ENCODE results near the gene DLG1. TPM values are rescaled to one million over a fixed set of nuclear protein-coding genes. Genes with fewer than 3 reads are reported as not detected.

Gene DLG1
- total RNA-seq, 1 experiment from 2014 or later: 89.8 TPM

GRCh38 chr3:197103766-197104165, 194.6 kb downstream of the DLG1 start:
- no peak overlapping the region for H3K27ac ChIP-seq (ENCODE audit: low read depth, low read length)
- H3K36me3 ChIP-seq (ENCODE audit: control insufficient read depth in 1 of 2, insufficient read depth in 2 of 2, low read length in 2 of 2): no peaks in the 10 kb centered on the region
- no peaks in the 10 kb centered on the region for H3K79me2 ChIP-seq (ENCODE audit: insufficient read depth, low read length)
- no peak overlapping the region for H3K9ac ChIP-seq (ENCODE audit: low read length)
- RAD21 ChIA-PET (ENCODE audit: low non-redundant PET in 1 of 2, low total read pairs in 2 of 2, uncharacterized antibody in 2 of 2, unreplicated experiment in 2 of 2): no interaction called here
- no peak for TF ChIP-seq CTCF (IDR thresholded peaks at IDR 0.05 in 2 of 3, conservative IDR thresholded peaks at IDR 0.05 in 1 of 3; ENCODE audit: borderline replicate concordance in 1 of 3, insufficient read depth in 1 of 3, low read depth in 2 of 3, low read length in 2 of 3)
- no peak for TF ChIP-seq JUND (IDR thresholded peaks at IDR 0.05)
- TF ChIP-seq, protein P1, sequence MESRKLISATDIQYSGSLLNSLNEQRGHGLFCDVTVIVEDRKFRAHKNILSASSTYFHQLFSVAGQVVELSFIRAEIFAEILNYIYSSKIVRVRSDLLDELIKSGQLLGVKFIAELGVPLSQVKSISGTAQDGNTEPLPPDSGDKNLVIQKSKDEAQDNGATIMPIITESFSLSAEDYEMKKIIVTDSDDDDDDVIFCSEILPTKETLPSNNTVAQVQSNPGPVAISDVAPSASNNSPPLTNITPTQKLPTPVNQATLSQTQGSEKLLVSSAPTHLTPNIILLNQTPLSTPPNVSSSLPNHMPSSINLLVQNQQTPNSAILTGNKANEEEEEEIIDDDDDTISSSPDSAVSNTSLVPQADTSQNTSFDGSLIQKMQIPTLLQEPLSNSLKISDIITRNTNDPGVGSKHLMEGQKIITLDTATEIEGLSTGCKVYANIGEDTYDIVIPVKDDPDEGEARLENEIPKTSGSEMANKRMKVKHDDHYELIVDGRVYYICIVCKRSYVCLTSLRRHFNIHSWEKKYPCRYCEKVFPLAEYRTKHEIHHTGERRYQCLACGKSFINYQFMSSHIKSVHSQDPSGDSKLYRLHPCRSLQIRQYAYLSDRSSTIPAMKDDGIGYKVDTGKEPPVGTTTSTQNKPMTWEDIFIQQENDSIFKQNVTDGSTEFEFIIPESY (IDR thresholded peaks at IDR 0.05; ENCODE audit: extremely low read depth, insufficient replicate concordance, low read length): no peak
- no peak for TF ChIP-seq CBX3 (IDR thresholded peaks at IDR 0.05; ENCODE audit: low read depth)
- TF ChIP-seq POLR2AphosphoS5 (IDR thresholded peaks at IDR 0.05; ENCODE audit: low read depth, low read length): no peak
- H3K4me2 ChIP-seq (ENCODE audit: low read length): no peak overlapping the region
- H2AFZ ChIP-seq (ENCODE audit: low read depth, low read length, poor library complexity, severe bottlenecking): no peak overlapping the region
- H3K27me3 ChIP-seq (ENCODE audit: insufficient read depth, low read length): no peaks in the 10 kb centered on the region
- H3K9me2 ChIP-seq (ENCODE audit: insufficient read depth): no peaks in the 10 kb centered on the region
- no peak for ATAC-seq
- H3K4me1 ChIP-seq (ENCODE audit: control insufficient read depth in 1 of 2, insufficient read depth in 2 of 2, low read length in 2 of 2): no peaks in the 10 kb centered on the region
- POLR2A ChIA-PET: no interaction called here
- BruUV-seq (replicated peaks): no TSS peak
- no peaks in the 10 kb centered on the region for H4K20me1 ChIP-seq (ENCODE audit: insufficient read depth)
- H3K9me3 ChIP-seq (ENCODE audit: control insufficient read depth in 1 of 2, insufficient read depth in 1 of 2, low read depth in 1 of 2, low read length in 2 of 2): no peaks in the 10 kb centered on the region
- CTCF ChIA-PET: no interaction called here
- no peak for DNase-seq (ENCODE audit: low read depth, low spot score)
- intact Hi-C loops (cut with micrococcal nuclease): no loop called here
- no peak overlapping the region for H3K4me3 ChIP-seq (replicated peaks in 1 of 2; ENCODE audit: low read depth in 1 of 2, low read length in 2 of 2)

DNA sequence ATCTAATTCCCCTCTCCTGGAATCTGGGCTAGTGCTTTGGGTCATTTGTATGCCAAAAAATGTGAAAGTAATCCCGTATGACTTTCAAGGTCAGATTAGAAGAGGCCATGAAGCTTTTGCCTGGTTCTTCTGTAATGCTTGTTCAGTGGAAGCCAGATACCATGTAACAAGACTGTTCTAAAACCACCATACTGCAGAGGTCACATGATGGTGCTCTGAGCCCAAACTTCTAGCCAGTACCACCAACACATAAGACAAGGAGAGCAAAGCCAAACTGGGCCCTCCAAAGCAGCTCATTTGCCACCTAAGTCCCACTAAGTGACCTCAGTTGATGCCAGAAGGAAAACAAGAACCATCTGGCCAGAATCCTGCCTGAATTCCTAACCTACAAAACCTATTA, 204.5 kb downstream of the DLG1 start:
- Histone ChIP-seq H3K79me2 (ENCODE audit: insufficient read depth, low read length) (no peaks in the 10 kb centered on the region), H3K9me2 (ENCODE audit: insufficient read depth) (no peaks in the 10 kb centered on the region), H3K9ac (ENCODE audit: low read length) (no peak overlapping the region), H3K27me3 (ENCODE audit: insufficient read depth, low read length) (no peaks in the 10 kb centered on the region), H2AFZ (ENCODE audit: low read depth, low read length, poor library complexity, severe bottlenecking) (no peak overlapping the region), H3K4me2 (ENCODE audit: low read length) (no peak overlapping the region), H3K9me3 (ENCODE audit: control insufficient read depth in 1 of 2, insufficient read depth in 1 of 2, low read depth in 1 of 2, low read length in 2 of 2) (no peaks in the 10 kb centered on the region), H4K20me1 (ENCODE audit: insufficient read depth) (no peaks in the 10 kb centered on the region), H3K4me1 (ENCODE audit: control insufficient read depth in 1 of 2, insufficient read depth in 2 of 2, low read length in 2 of 2) (no peaks in the 10 kb centered on the region), H3K27ac (ENCODE audit: low read depth, low read length) (no peak overlapping the region), H3K36me3 (ENCODE audit: control insufficient read depth in 1 of 2, insufficient read depth in 2 of 2, low read length in 2 of 2) (no peaks in the 10 kb centered on the region), H3K4me3 (replicated peaks in 1 of 2; ENCODE audit: low read depth in 1 of 2, low read length in 2 of 2) (no peak overlapping the region)
- no peak for DNase-seq (ENCODE audit: low read depth, low spot score)
- ChIA-PET RAD21 (ENCODE audit: low non-redundant PET in 1 of 2, low total read pairs in 2 of 2, uncharacterized antibody in 2 of 2, unreplicated experiment in 2 of 2) (no interaction called here), POLR2A (no interaction called here), CTCF (no interaction called here)
- no TSS peak for BruUV-seq (replicated peaks)
- ATAC-seq: no peak
- intact Hi-C loops (cut with micrococcal nuclease): no loop called here
- TF ChIP-seq POLR2A (IDR thresholded peaks at IDR 0.05; ENCODE audit: borderline replicate concordance, extremely low read depth, insufficient read depth, insufficient read length) (no peak), ATF3 (IDR thresholded peaks at IDR 0.05) (no peak), ELF1 (IDR thresholded peaks at IDR 0.05; ENCODE audit: borderline replicate concordance, low read depth) (no peak), SP1 (IDR thresholded peaks at IDR 0.05; ENCODE audit: low read depth) (no peak), REST (IDR thresholded peaks at IDR 0.05; ENCODE audit: low read depth) (no peak)

All from HCT116 (cell line).